ENCODE results near the gene GAP43. TPM values are rescaled to one million over a fixed set of nuclear protein-coding genes. Genes with fewer than 3 reads are reported as not detected.

Gene GAP43
- total and polyA plus RNA-seq, 2 of the 4 experiments (the other 2 are of a cell fraction) = 0.36 to 0.51 TPM

DNA sequence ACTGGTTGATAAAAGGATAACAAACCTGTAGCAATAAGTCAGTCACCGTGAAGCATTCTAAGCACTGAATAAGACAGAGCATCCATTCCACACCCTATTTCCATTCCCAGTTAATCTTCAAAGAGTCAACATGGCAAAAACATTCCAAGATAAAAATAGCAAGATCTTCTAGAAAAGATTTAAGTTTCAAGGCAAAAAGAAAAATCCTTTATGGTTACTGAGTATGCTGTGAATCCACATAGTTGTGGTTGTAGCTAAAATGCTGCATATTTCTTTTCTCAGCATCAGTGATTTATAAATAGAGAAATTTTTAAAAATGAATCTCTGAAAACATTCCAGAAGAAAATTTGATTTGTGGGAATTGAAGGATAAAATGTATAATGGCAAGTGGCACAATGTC, 21.1 kb downstream of the GAP43 start:
- H3K36me3 ChIP-seq (ENCODE audit: control insufficient read depth, insufficient read depth, low read length) = no peaks in the 10 kb centered on the region
- H3K27me3 ChIP-seq (ENCODE audit: control insufficient read depth, insufficient read depth, low read length) = no peaks in the 10 kb centered on the region
- no peak overlapping the region for H3K23ac ChIP-seq (ENCODE audit: low read depth, low read length)
- H3K4ac ChIP-seq (ENCODE audit: low read depth, low read length) = no peak overlapping the region
- no peaks in the 10 kb centered on the region for H3K9me1 ChIP-seq (ENCODE audit: insufficient read depth, low read length)
- no peak overlapping the region for H4K91ac ChIP-seq (ENCODE audit: insufficient read depth, low read depth, low read length)
- H3K4me2 ChIP-seq (ENCODE audit: low read depth, low read length) = peak overlapping the region; percentile 65; the same call in 1 of the 2 replicates
- no peak overlapping the region for H3K14ac ChIP-seq (replicated peaks; ENCODE audit: low read depth, low read length)
- no peak for TF ChIP-seq SMC3 (IDR thresholded peaks at IDR 0.05; ENCODE audit: low read depth, low read length)
- TF ChIP-seq MAFK (IDR thresholded peaks at IDR 0.05; ENCODE audit: low read depth, low read length) = no peak
- TF ChIP-seq POLR2A (IDR thresholded peaks at IDR 0.05; ENCODE audit: low read depth, low read length) = no peak
- TF ChIP-seq, protein P1, sequence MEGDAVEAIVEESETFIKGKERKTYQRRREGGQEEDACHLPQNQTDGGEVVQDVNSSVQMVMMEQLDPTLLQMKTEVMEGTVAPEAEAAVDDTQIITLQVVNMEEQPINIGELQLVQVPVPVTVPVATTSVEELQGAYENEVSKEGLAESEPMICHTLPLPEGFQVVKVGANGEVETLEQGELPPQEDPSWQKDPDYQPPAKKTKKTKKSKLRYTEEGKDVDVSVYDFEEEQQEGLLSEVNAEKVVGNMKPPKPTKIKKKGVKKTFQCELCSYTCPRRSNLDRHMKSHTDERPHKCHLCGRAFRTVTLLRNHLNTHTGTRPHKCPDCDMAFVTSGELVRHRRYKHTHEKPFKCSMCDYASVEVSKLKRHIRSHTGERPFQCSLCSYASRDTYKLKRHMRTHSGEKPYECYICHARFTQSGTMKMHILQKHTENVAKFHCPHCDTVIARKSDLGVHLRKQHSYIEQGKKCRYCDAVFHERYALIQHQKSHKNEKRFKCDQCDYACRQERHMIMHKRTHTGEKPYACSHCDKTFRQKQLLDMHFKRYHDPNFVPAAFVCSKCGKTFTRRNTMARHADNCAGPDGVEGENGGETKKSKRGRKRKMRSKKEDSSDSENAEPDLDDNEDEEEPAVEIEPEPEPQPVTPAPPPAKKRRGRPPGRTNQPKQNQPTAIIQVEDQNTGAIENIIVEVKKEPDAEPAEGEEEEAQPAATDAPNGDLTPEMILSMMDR (conservative IDR thresholded peaks at IDR 0.05; ENCODE audit: low read depth, low read length) = no peak
- no peak for TF ChIP-seq MAZ (IDR thresholded peaks at IDR 0.05; ENCODE audit: borderline replicate concordance, low read depth, low read length)
- no peak for TF ChIP-seq RCOR1 (IDR thresholded peaks at IDR 0.05; ENCODE audit: insufficient replicate concordance, low read length)
- no peak for TF ChIP-seq MXI1 (IDR thresholded peaks at IDR 0.05; ENCODE audit: borderline replicate concordance, low read depth, low read length)
- no peak for TF ChIP-seq BHLHE40 (IDR thresholded peaks at IDR 0.05; ENCODE audit: low read depth, low read length)
- TF ChIP-seq RFX5 (IDR thresholded peaks at IDR 0.05; ENCODE audit: low read depth, low read length) = no peak
- TF ChIP-seq CEBPB (IDR thresholded peaks at IDR 0.05; ENCODE audit: low read depth, low read length) = no peak
- TF ChIP-seq RAD21 (IDR thresholded peaks at IDR 0.05; ENCODE audit: low read length) = no peak
- no CpG with 5 or more reads among the region's 1 CpG for WGBS, 2 experiments (ENCODE audit: extremely low coverage in 2 of 2, insufficient read length in 1 of 2)
- DNase-seq (peak; percentile 29), ATAC-seq (ENCODE audit: low read depth) (peak; percentile 42)
- peak overlapping the region; percentile 60; the same call in 1 of the 2 replicates for H2BK20ac ChIP-seq (ENCODE audit: low read depth, low read length)
- no peak overlapping the region for H2BK15ac ChIP-seq (ENCODE audit: low read depth, low read length)
- H3K4me1 ChIP-seq (ENCODE audit: control insufficient read depth, insufficient read depth, low read length) = no peaks in the 10 kb centered on the region
- H2AK5ac ChIP-seq (ENCODE audit: low read depth, low read length) = no peak overlapping the region
- H3K4me3 ChIP-seq (ENCODE audit: insufficient read depth, low read depth, low read length) = no peak overlapping the region
- H4K8ac ChIP-seq (ENCODE audit: low read depth in 2 of 2, low read length in 2 of 2) = no peak overlapping the region
- intact Hi-C loops (cut with micrococcal nuclease) = no loop called here
- no peak overlapping the region for H2BK5ac ChIP-seq (ENCODE audit: low read depth, low read length, poor library complexity, severe bottlenecking)
- POLR2A ChIA-PET (ENCODE audit: unreplicated experiment) = no interaction called here
- no peak overlapping the region for H2AK9ac ChIP-seq (replicated peaks; ENCODE audit: low read depth, low read length, poor library complexity)
- no peak overlapping the region for H4K5ac ChIP-seq (ENCODE audit: low read depth, low read length)
- H3K9ac ChIP-seq (ENCODE audit: low read depth, low read length) = no peak overlapping the region
- no peak overlapping the region for H2BK120ac ChIP-seq (ENCODE audit: low read depth, low read length)
- no peaks in the 10 kb centered on the region for H3K9me3 ChIP-seq (ENCODE audit: control insufficient read depth, insufficient read depth, low read length)
- H3K27ac ChIP-seq (ENCODE audit: insufficient read depth, low read length) = no peak overlapping the region
- BruUV-seq (replicated peaks) = no TSS peak
- dilution Hi-C loops (cut with HindIII; ENCODE audit: low sequenced_read_pairs, unreplicated experiment) = no loop called here
- H3K18ac ChIP-seq (ENCODE audit: low read depth, low read length) = no peak overlapping the region; the same call in 1 of the 2 replicates
- CTCF ChIA-PET = no interaction called here
- no peak overlapping the region for H2AFZ ChIP-seq (replicated peaks; ENCODE audit: low read length, poor library complexity)
- H4K20me1 ChIP-seq (ENCODE audit: insufficient read depth, low read length) = no peaks in the 10 kb centered on the region
- H3K79me1 ChIP-seq (ENCODE audit: low read depth in 1 of 2, low read length in 2 of 2) = no peaks in the 10 kb centered on the region
- in situ Hi-C loops (cut with MboI; ENCODE audit: low sequenced_read_pairs) = no loop called here
- H3K56ac ChIP-seq (ENCODE audit: extremely low read depth, insufficient read depth, low read length) = no peak overlapping the region
